Stimulated activated CD4-positive, alpha-beta T cell treated with anti-CD3 and anti-CD28 coated beads, Interleukin-2, amount 100 ng/mL, for 4 hours (primary cell): ENCODE data around the gene RHOBTB1.
"Not testable (repeated sequence)": the region's sequence is repeated elsewhere in the genome, so short reads cannot be mapped to it uniquely, and the experiment has no call there.

Experiments
- DNase-seq: peaks from one replicate; pipeline ENCODE4 v3.0.0-alpha.2; 2020; ENCODE audit warnings: low read depth

RHOBTB1 gene

DNA sequence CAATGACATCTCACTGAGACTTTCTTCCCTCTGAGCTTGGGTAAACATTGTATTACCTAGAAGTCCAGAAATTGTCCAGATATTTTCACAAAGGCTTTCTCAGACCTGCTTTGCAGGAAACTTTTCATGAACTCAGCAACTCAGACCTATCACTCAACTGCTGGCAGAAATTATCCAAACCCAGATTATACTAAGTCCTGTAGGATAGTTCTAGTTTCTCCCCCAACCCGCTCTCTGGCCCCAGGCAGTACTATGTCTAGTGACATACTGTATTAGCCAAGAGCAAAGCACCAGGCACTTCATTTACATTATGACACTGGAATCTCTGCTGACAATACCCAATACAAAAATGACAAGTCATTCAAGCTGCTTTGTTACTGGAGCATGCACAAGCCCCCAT, 75.0 kb downstream of the RHOBTB1 start:
- no peak for DNase-seq

GRCh38 chr10:60865198-60865783, 78.7 kb downstream of the RHOBTB1 start:
- no peak for DNase-seq

GRCh38 chr10:60863796-60864195, 80.2 kb downstream of the RHOBTB1 start:
- no peak for DNase-seq

GRCh38 chr10:60862517-60862916, 81.5 kb downstream of the RHOBTB1 start:
- DNase-seq: no peak

DNA sequence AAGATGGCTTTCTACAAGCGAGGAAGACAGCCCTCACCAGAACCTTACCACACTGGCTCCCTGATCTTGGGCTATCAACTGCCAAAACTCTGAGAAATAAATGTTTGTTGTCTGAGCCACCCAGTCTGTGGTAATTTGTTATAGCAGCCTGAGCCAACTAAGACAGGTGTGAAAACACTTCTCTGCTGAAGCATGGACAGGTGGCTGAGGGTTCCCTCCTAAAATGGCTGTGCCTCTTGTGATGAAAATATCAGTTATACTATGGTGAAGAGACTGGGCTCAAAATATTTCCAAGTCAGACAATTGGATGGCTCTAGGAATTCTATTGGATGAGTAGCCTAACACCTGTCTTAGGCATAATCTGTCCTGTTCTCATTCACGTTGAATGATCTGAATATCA, 87.6 kb downstream of the RHOBTB1 start:
- no peak for DNase-seq

DNA sequence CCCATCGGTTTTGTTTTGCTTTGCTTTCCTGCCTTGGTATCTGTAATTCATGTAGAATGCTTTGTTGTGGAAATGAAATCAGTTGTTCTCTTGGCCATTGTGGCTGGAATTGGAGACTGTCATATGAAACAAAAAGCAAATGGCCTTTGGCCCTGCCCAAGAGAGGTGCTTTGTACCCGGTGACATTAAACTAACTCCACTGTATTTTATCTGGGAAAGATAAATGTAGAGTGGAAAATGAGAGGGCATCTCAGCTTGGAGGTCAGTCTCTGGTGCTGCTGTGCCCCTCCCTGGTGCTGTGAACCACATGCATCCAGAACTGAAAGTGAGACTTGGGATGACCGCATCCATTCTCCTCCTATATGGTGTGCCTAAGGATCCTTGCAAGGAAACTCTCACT, 90.3 kb downstream of the RHOBTB1 start:
- DNase-seq: no peak

DNA sequence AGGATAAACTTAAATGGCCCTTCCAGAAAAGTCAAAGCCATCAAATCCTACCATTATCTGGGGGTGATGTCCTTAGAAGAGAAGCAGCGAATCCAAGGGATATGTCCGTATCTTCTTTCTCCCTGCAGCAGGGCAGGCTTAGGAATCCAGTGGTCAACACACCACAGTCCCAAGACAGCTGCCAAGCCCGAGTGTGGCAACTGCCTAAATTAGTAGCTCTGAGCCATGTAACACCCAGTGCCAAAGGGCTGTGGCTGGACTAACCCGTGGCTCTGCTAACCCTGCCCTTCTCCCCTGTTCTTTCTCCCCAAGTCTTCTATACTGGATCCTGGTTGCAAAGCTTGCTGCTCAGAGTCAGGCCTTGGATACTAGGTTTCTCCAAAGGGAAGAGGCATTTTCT, 90.9 kb downstream of the RHOBTB1 start:
- DNase-seq: no peak

DNA sequence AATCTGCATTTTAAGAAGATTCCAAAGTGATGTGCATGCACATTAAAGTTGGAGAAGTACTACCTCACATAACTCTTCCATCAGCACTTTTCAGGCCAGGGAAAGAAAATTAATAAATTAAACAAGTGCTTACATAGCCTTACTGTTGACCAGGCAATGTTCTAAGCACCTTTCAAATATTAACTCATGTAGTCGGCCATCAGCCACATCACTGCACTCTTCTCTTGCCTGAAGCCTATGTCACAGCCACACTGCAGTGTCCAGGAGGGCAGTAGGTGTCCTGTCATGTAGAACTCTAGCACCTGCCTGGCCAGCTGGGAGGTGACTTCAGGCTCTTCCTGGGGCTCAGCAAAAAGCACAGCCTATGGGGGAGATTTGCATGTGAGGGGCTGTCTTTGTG, 94.2 kb downstream of the RHOBTB1 start:
- no peak for DNase-seq

GRCh38 chr10:60849217-60849616, 94.8 kb downstream of the RHOBTB1 start:
- DNase-seq: no peak

- no peak for DNase-seq
Measured at GRCh38 chr10:60848680-60849079, 95.3 kb downstream of the RHOBTB1 start.

GRCh38 chr10:60848126-60848525, 95.9 kb downstream of the RHOBTB1 start:
- no peak for DNase-seq

DNA sequence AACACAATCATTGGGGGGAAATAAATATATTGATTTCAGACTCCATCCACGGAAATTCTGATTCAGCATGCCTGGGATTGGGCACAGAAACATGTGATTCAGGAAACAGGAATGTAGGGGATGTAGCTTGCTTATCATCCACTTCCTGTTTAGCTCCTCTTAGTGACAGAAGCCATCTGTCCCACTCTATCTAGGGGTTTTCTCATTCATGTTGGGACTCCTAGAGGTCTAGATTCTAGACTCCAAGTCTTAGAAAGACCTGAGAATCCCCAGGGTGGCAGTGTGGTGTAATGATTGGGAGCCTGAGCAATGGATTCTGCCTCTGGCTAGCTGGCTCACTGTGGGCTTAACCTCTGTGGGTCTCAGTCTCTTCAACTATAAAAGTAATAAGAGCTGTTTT, 97.8 kb downstream of the RHOBTB1 start:
- no peak for DNase-seq

DNA sequence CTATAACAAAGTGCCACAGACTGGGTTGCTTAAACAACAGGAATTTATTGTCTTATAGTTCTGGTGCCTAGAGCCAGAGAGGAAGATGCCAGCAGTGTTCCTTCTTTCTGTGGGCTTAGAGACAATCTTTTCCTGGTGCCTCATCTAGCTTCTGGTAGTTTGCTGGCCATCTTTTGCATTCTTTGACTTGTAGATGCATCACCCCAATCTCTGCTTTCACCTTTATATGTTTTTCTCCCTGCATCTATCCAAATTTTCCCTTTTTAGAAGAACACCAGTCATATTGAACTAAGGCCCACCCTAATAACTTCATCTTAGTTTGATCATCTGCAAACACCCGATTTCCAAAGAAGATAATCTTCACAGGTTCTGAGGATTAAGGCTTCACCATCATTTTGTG, 98.9 kb downstream of the RHOBTB1 start:
- no peak for DNase-seq

DNA sequence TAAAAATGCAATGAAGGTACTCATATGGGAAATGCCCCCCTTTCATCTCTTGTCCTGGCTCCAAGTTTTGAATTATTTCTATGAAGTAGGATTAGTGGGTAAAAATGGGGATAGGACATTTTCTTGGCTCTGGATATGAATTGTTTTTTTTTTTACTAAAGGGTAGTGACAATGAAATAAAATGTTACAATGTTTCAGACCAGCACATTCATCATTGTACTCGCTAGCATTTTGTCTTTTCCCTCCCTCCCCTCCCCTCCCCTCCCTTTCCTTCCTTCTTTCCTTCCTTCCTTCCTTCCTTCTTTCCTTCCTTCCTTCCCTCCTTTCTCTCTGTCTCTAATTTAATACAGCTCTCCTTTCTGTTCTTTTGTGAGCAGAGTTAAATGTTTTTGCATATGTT, 101.3 kb downstream of the RHOBTB1 start:
- no peak for DNase-seq

DNA sequence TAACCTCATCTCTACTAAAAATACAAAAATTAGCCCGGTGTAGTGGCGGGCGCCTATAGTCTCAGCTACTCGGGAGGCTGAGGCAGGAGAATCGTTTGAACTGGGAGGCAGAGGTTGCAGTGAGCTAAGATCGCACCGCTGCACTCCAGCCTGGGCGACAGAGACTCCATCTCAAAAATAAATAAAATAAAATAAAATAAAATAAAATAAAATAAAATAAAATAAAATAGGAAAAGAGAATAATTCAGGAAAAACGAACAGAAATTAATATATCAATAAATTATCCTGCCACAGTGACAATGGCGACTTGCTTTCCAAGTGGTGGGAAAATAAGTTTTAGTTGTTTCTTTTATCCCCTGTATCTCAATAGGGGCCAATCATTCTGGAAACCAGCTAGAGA, 102.8 kb downstream of the RHOBTB1 start:
- not testable (repeated sequence) for DNase-seq

DNA sequence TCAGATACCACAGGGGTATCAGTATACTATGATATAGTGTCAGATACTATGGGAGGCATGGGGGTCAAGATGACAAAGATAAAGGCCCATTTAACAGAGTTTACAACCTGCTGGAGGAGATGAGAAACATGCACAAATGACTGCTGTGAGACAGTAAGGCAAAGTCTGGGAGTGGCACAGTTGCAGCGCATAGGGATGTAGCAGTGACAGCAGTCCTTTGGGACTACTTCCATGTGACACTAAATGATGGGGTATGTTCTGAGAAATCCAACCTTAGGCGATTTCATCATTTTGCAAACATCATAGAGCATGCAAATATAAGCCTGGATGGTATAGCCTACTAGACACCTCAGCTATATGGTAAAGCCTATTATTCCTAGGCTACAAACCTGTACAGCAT, 108.9 kb downstream of the RHOBTB1 start:
- no peak for DNase-seq

DNA sequence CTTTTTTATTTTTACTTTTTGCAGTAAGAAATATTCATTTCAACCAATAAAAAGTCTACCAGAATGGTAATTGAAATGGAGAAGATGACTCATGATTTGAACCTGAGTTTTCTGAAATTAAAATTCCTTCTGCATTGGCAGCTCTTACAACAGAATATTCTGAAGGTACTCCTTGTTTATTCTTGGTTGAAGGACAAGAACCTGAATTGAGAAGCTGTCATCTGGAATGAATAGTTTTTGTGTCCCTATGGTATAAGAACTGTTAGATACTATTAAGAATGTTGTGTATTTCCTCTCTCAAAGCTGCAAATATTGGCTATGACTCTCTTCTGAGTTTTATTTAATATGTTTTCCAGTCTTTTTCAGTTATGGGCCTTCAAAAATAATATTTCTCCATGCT, 109.6 kb downstream of the RHOBTB1 start:
- no peak for DNase-seq

DNA sequence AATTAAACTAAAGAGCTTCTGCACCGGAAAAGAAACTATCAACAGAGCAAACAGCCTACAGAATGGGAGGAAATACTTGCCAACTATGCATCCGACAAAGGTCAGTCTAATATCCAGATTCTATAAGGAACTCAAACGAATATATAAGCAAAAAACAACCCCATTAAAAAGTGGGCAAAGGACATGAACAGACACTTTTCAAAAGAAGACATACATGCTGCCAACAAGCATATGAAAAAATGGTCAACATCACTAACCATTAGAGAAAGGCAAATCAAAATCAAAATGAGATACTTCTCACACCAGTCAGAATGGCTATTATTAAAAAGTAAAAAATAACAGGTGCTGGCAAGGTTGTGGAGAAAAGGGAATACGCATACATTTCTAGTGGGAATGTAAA, 111.8 kb downstream of the RHOBTB1 start:
- not testable (repeated sequence) for DNase-seq

DNA sequence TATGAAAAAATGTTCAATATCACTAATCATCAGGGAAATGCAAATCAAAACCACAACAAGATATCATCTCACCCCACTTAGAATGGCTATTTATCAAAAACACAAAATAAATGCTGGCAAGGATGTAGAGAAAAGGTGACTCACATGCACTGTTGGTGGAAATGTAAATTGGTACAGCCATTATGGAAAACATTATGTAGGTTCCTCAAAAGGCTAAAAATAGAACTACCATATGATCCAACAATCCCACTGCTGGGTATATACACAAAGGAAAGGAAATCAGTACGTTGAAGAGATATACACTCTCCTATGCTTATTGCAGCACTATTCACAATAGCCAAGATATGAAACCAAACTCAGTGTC, 115.5 kb downstream of the RHOBTB1 start:
- no peak for DNase-seq

DNA sequence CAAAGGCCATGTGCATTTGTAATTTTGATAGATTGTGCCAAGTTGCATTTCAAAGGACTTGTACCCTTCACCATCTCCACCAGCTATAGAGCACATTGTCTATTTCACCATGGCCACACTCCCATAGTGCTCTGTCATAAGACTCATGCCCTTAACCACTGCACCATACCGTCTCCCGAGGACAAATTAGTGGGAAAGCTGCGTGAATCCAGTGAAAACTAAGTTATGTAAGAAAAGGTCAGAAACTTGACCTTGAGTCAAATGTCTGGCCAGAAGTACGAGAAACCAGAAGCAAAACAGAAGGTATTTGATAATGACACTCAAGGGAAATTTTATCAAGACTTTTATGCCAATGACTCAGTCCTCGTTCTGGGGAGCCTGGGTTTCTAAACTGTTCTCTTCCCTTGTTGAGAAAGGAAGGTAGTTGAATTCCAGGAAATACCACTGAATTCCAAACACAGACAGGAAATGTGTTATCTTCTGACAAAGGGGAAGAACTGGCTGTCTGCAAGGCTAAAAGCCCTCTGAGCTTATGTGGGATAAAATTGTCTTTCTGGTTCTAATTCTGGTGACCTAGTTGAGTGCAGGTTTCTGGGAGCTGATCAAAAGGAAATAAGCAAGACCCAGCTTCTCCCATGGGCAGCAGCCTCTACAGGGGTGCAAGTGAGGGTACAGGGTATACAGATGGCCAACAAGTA, 116.0 kb downstream of the RHOBTB1 start:
- DNase-seq: no peak

DNA sequence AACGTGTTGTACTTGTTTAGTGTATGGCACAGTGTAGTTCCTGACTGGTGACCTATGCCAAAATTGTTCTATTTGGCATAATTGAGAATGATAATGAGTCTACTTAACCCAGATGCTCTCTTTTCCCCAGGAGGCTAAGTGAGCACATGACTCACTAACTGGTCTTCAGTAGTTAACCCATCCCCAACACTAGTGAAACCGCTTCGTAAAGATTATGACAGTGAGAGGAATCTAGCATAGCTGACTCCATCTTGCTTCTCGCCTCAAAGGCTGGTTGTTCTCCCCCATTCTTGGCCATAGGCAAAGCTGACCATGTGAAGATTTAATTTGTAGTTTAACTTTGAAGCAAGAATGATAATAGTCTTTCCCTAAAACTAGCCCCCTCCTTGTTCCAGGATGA, 118.5 kb downstream of the RHOBTB1 start:
- no peak for DNase-seq

- no peak for DNase-seq
Measured at GRCh38 chr10:60823324-60823723, 120.7 kb downstream of the RHOBTB1 start.

DNA sequence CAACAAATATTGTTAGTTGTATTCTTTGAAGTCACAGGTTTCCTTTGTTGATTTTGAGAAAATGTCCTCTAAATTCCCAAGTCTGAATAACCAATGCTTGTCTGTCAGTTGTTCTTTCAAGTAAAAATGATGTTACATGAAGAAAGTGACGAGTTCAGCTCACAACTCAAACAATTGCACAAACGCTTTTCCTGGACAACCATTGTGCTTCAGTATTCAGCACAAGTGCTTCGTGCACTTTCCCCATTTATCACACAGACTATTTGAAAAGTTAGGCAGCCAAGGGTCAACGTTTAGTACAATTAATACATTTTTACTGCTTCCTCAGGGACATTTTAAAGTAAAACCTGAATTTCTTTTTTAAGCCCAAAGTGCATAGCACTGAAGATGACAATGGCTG, 121.2 kb downstream of the RHOBTB1 start:
- no peak for DNase-seq

DNA sequence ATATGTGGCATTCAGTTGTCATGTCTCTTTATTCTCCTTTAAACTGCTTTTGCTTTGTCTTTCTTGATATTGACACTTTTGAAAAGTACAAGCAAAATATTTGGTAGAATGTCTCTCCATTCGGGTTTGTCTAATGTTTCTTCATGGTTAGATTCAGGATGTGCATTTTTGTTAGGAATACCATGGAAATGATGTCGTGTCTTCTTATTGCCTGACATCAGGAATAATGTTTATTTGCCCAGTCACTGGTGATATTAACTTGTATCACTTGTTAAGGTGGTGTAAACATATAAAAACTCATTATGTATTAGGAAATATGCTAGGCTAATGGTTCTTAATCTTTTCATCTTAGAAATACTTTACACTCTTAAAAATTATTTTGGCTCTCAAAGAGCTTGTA, 122.3 kb downstream of the RHOBTB1 start:
- DNase-seq: no peak
